NB4 (cell line): Measurements from ENCODE around the gene TAF15.

Source experiments
- MYC ChIP-seq: IDR thresholded peaks from 2 replicates; pipeline ENCODE4 v1.6.1; 2011; ENCODE audit warnings: low read depth, low read length
- TF ChIP-seq, protein P1 (sequence below): IDR thresholded peaks from one replicate; pipeline ENCODE4 v1.5.1; 2012; ENCODE audit warnings: low read depth, low read length

GRCh38 chr17:35797370-35797769 is 11.9 kb upstream of the TAF15 start:
- no peak for TF ChIP-seq MYC
- TF ChIP-seq, protein P1, sequence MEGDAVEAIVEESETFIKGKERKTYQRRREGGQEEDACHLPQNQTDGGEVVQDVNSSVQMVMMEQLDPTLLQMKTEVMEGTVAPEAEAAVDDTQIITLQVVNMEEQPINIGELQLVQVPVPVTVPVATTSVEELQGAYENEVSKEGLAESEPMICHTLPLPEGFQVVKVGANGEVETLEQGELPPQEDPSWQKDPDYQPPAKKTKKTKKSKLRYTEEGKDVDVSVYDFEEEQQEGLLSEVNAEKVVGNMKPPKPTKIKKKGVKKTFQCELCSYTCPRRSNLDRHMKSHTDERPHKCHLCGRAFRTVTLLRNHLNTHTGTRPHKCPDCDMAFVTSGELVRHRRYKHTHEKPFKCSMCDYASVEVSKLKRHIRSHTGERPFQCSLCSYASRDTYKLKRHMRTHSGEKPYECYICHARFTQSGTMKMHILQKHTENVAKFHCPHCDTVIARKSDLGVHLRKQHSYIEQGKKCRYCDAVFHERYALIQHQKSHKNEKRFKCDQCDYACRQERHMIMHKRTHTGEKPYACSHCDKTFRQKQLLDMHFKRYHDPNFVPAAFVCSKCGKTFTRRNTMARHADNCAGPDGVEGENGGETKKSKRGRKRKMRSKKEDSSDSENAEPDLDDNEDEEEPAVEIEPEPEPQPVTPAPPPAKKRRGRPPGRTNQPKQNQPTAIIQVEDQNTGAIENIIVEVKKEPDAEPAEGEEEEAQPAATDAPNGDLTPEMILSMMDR = no peak
